Activated CD8-positive, alpha-beta memory T cell treated with anti-CD3 and anti-CD28 coated beads, Interleukin-2, amount 50 U/mL, for 4 hours (primary cell): ENCODE results near the gene MIPOL1.

ENCODE experiments used
- DNase-seq: peaks from one replicate; pipeline ENCODE4 v3.0.0-alpha.2; 2020

The MIPOL1 gene

GRCh38 chr14:37590428-37591139 is 392.8 kb downstream of the MIPOL1 start:
- no peak for DNase-seq

- no peak for DNase-seq
Observed at GRCh38 chr14:37591311-37591940, 393.7 kb downstream of the MIPOL1 start.

- no peak for DNase-seq
Observed at GRCh38 chr14:37591941-37592481, 394.3 kb downstream of the MIPOL1 start.

GRCh38 chr14:37592482-37593408 is 395.0 kb downstream of the MIPOL1 start:
- no peak for DNase-seq

GRCh38 chr14:37593511-37594237 is 395.9 kb downstream of the MIPOL1 start:
- no peak for DNase-seq

- no peak for DNase-seq
Observed at GRCh38 chr14:37594238-37594970, 396.7 kb downstream of the MIPOL1 start.

- no peak for DNase-seq
Observed at GRCh38 chr14:37594971-37595808, 397.5 kb downstream of the MIPOL1 start, which contains the start of the genes FOXA1 and TTC6. FOXA1 (minus strand) TSS chr14:37595249; CDS start chr14:37594972, 277 bp downstream. TTC6 (plus strand) TSS chr14:37595629; CDS start chr14:37622065, 26,436 bp downstream.

GRCh38 chr14:37595809-37596621 is 398.3 kb downstream of the MIPOL1 start:
- peak; percentile 55 for DNase-seq

GRCh38 chr14:37596790-37597472 is 399.2 kb downstream of the MIPOL1 start:
- no peak for DNase-seq

- DNase-seq: no peak
Observed at GRCh38 chr14:37597538-37597913, 399.8 kb downstream of the MIPOL1 start.

- no peak for DNase-seq
Observed at GRCh38 chr14:37597914-37598746, 400.4 kb downstream of the MIPOL1 start.

GRCh38 chr14:37598747-37599506 is 401.2 kb downstream of the MIPOL1 start:
- no peak for DNase-seq

- DNase-seq: no peak
Observed at GRCh38 chr14:37599507-37600368, 402.0 kb downstream of the MIPOL1 start.

- no peak for DNase-seq
Observed at GRCh38 chr14:37600880-37601741, 403.4 kb downstream of the MIPOL1 start.

GRCh38 chr14:37601865-37602264 is 404.1 kb downstream of the MIPOL1 start:
- DNase-seq: no peak
